DND-41 (cell line): ENCODE measurements around the gene CCDC92B.
"Not testable (repeated sequence)": the region's sequence is repeated elsewhere in the genome, so short reads cannot be mapped to it uniquely, and the experiment has no call there.

Experiments used
- ATAC-seq: fragments of 200-7000 bp; cut with Tn5 transposase; 3 replicates; pipeline ENCODE4 v1.9.1; 2021; ENCODE audit warnings: low read depth; ENCODE audit not compliant: insufficient read depth
- DNase-seq: peaks from one replicate; pipeline ENCODE4 v3.0.0-alpha.2; 2020
- H2AFZ ChIP-seq: 2 replicates; pipeline ENCODE4 v1.6.0; 2012; ENCODE audit warnings: low read depth, low read length
- H3K27ac ChIP-seq: 2 replicates; pipeline ENCODE4 v1.5.1; 2012; ENCODE audit warnings: low read length, inconsistent platforms
- H3K27me3 ChIP-seq: fragments of 200-600 bp; sonication (generic); 2 replicates; pipeline ENCODE4 v1.6.0; 2012; ENCODE audit warnings: low read length, mild to moderate bottlenecking, inconsistent platforms; ENCODE audit not compliant: insufficient read depth, poor library complexity
- H3K36me3 ChIP-seq: 2 replicates; pipeline ENCODE4 v1.5.1; 2012; ENCODE audit warnings: low read length, inconsistent platforms; ENCODE audit not compliant: insufficient read depth
- H3K4me1 ChIP-seq: 2 replicates; pipeline ENCODE4 v1.5.1; 2012; ENCODE audit warnings: mild to moderate bottlenecking, low read length; ENCODE audit not compliant: insufficient read depth
- H3K4me2 ChIP-seq: 2 replicates; pipeline ENCODE4 v1.6.0; 2012; ENCODE audit warnings: mild to moderate bottlenecking, moderate library complexity, low read length, inconsistent platforms; ENCODE audit not compliant: insufficient read depth
- H3K4me3 ChIP-seq, 2 experiments: fragments of 200-600 bp in 1 of 2; shearing (Covaris generic) in 1 of 2; 2 replicates each; pipeline ENCODE4 v1.5.1; 2012 to 2016; ENCODE audit warnings: inconsistent platforms in 2 of 2, low read length in 2 of 2, mild to moderate bottlenecking in 2 of 2, low read depth in 1 of 2, moderate library complexity in 1 of 2
- H3K79me2 ChIP-seq: 2 replicates; pipeline ENCODE4 v1.6.0; 2012; ENCODE audit warnings: low read length, inconsistent platforms; ENCODE audit not compliant: insufficient read depth
- H3K9ac ChIP-seq: 2 replicates; pipeline ENCODE4 v1.6.0; 2012; ENCODE audit warnings: low read depth, mild to moderate bottlenecking, inconsistent platforms, low read length, moderate library complexity
- H3K9me3 ChIP-seq: 2 replicates; pipeline ENCODE4 v1.5.1; 2012; ENCODE audit warnings: low read length, moderate library complexity, mild to moderate bottlenecking, inconsistent platforms; ENCODE audit not compliant: insufficient read depth, severe bottlenecking
- H4K20me1 ChIP-seq: 2 replicates; pipeline ENCODE4 v1.6.0; 2012; ENCODE audit warnings: low read length; ENCODE audit not compliant: insufficient read depth
- CTCF ChIP-seq: IDR thresholded peaks from 2 replicates; pipeline ENCODE4 v1.5.1; 2012; ENCODE audit warnings: borderline replicate concordance, low read length, moderate library complexity, mild to moderate bottlenecking; ENCODE audit not compliant: poor library complexity, severe bottlenecking; ENCODE audit errors: extremely low read depth
- EZH2 ChIP-seq: IDR thresholded peaks from 3 replicates; pipeline ENCODE4 v1.6.1; 2012; ENCODE audit warnings: borderline replicate concordance, low read depth, mild to moderate bottlenecking, moderate library complexity, low read length, inconsistent platforms; ENCODE audit not compliant: severe bottlenecking

Gene CCDC92B

GRCh38 chr17:2680961-2681360, 68.5 kb downstream of the CCDC92B start:
- peaks cover 14% of the 10 kb centered on the region for H4K20me1 ChIP-seq
- peaks cover 85% of the 10 kb centered on the region for H3K36me3 ChIP-seq
- H2AFZ ChIP-seq, result no peak overlapping the region
- no peak for DNase-seq
- TF ChIP-seq EZH2 (no peak), CTCF (no peak)
- H3K27me3 ChIP-seq, result no peaks in the 10 kb centered on the region
- 0 out of 2 replicates have a peak, but pooled peaks cover 2% of the 10 kb centered on the region for H3K79me2 ChIP-seq
- no peak for ATAC-seq
- no peaks in the 10 kb centered on the region for H3K9me3 ChIP-seq
- H3K4me1 ChIP-seq, result no peaks in the 10 kb centered on the region
- H3K9ac ChIP-seq, result no peak overlapping the region
- H3K27ac ChIP-seq, result no peak overlapping the region
- H3K4me2 ChIP-seq, result no peak overlapping the region
- no peak overlapping the region for H3K4me3 ChIP-seq

- not testable (repeated sequence) for H3K9ac ChIP-seq, H2AFZ ChIP-seq, H3K4me1 ChIP-seq, H3K9me3 ChIP-seq, H3K27ac ChIP-seq, ATAC-seq, H3K79me2 ChIP-seq, DNase-seq, H3K4me2 ChIP-seq, H3K27me3 ChIP-seq, H3K4me3 ChIP-seq, H4K20me1 ChIP-seq
- peaks cover 91% of the 10 kb centered on the region for H3K36me3 ChIP-seq
These were observed 70.2 kb downstream of the CCDC92B start for GRCh38 chr17:2679247-2679646.
